IMR-90 (cell line): ENCODE data around the gene KLF1. TPM values are rescaled to one million over a fixed set of nuclear protein-coding genes. Genes with fewer than 3 reads are reported as not detected.
"Not testable (repeated sequence)": the region's sequence is repeated elsewhere in the genome, so short reads cannot be mapped to it uniquely, and the experiment has no call there.

ENCODE experiments used
- ATAC-seq: fragments of 200-7000 bp; cut with Tn5 transposase; 2 replicates; pipeline ENCODE4 v1.9.1; 2020; ENCODE audit warnings: low read depth, mild to moderate bottlenecking, moderate library complexity
- BruUV-seq: library from RNA; stranded (reverse); fragments of 400-500 nt; replicated peaks from 2 replicates; lab custom pipeline; 2021; lab: Mats Ljungman, UMichigan
- CTCF ChIA-PET: fragments of 300-600 bp; formaldehyde crosslinking; extraction: SDS; loops from one replicate; lab custom pipeline; 2021; ENCODE audit warnings: antibody characterized with exemption; lab: Yijun Ruan, JAX
- POLR2A ChIA-PET: fragments of 300-600 bp; sonication (Branson Sonifier 250); formaldehyde crosslinking; loops from one replicate; lab custom pipeline; 2022; ENCODE audit warnings: antibody characterized with exemption; ENCODE audit not compliant: unreplicated experiment; lab: Charles Lee
- DNase-seq: peaks from one replicate; pipeline ENCODE4 v3.0.0; 2013
- H2AFZ ChIP-seq: replicated peaks from 2 replicates; pipeline ENCODE3; 2013; ENCODE audit warnings: low read length, mild to moderate bottlenecking; ENCODE audit not compliant: poor library complexity
- H2AK5ac ChIP-seq: 2 replicates; pipeline ENCODE4 v1.6.1; 2013; ENCODE audit warnings: low read depth, low read length, inconsistent platforms
- H2AK9ac ChIP-seq: replicated peaks from 2 replicates; pipeline ENCODE3; 2013; ENCODE audit warnings: mild to moderate bottlenecking, low read depth, low read length, moderate library complexity; ENCODE audit not compliant: poor library complexity
- H2BK120ac ChIP-seq: 2 replicates; pipeline ENCODE4 v1.6.1; 2013; ENCODE audit warnings: low read depth, low read length, inconsistent platforms
- H2BK15ac ChIP-seq: 3 replicates; pipeline ENCODE4 v1.6.1; 2013; ENCODE audit warnings: low read depth, low read length, inconsistent platforms
- H2BK20ac ChIP-seq: 2 replicates; pipeline ENCODE4 v1.6.1; 2013; ENCODE audit warnings: low read depth, mild to moderate bottlenecking, inconsistent platforms, low read length, moderate library complexity
- H2BK5ac ChIP-seq: 2 replicates; pipeline ENCODE4 v1.6.1; 2013; ENCODE audit warnings: mild to moderate bottlenecking, low read depth, low read length, inconsistent platforms; ENCODE audit not compliant: poor library complexity, severe bottlenecking
- H3K14ac ChIP-seq: replicated peaks from 2 replicates; pipeline ENCODE4 v1.6.1; 2013; ENCODE audit warnings: low read depth, low read length, inconsistent platforms
- H3K18ac ChIP-seq: 2 replicates; pipeline ENCODE4 v1.6.1; 2013; ENCODE audit warnings: low read depth, low read length, control low read depth
- H3K23ac ChIP-seq: 2 replicates; pipeline ENCODE4 v1.6.1; 2013; ENCODE audit warnings: low read depth, low read length, inconsistent platforms
- H3K27ac ChIP-seq: 2 replicates; pipeline ENCODE4 v1.5.1; 2013; ENCODE audit warnings: mild to moderate bottlenecking, control low read depth, low read length; ENCODE audit not compliant: insufficient read depth
- H3K27me3 ChIP-seq: 2 replicates; pipeline ENCODE4 v1.6.1; 2013; ENCODE audit warnings: low read length; ENCODE audit not compliant: control insufficient read depth, insufficient read depth
- H3K36me3 ChIP-seq: 2 replicates; pipeline ENCODE4 v1.6.1; 2013; ENCODE audit warnings: low read length, mixed read lengths; ENCODE audit not compliant: control insufficient read depth, insufficient read depth
- H3K4ac ChIP-seq: 2 replicates; pipeline ENCODE4 v1.6.1; 2013; ENCODE audit warnings: low read depth, low read length, inconsistent platforms
- H3K4me1 ChIP-seq: 2 replicates; pipeline ENCODE4 v1.6.1; 2013; ENCODE audit warnings: low read length, mixed read lengths; ENCODE audit not compliant: control insufficient read depth, insufficient read depth
- H3K4me2 ChIP-seq: 2 replicates; pipeline ENCODE4 v1.6.1; 2013; ENCODE audit warnings: low read depth, mild to moderate bottlenecking, control low read depth, low read length, moderate library complexity
- H3K4me3 ChIP-seq: 2 replicates; pipeline ENCODE4 v1.5.1; 2013; ENCODE audit warnings: low read depth, mild to moderate bottlenecking, control low read depth, low read length, moderate library complexity; ENCODE audit not compliant: insufficient read depth
- H3K56ac ChIP-seq: 2 replicates; pipeline ENCODE4 v1.6.1; 2013; ENCODE audit warnings: low read length, inconsistent platforms; ENCODE audit not compliant: insufficient read depth; ENCODE audit errors: extremely low read depth
- H3K79me1 ChIP-seq, 2 experiments: 2 replicates each; pipeline ENCODE4 v1.6.1; 2013; ENCODE audit warnings: low read length in 2 of 2, inconsistent platforms in 1 of 2, low read depth in 1 of 2
- H3K9ac ChIP-seq: 2 replicates; pipeline ENCODE4 v1.6.1; 2013; ENCODE audit warnings: low read depth, low read length, control low read depth
- H3K9me1 ChIP-seq: 2 replicates; pipeline ENCODE4 v1.6.1; 2013; ENCODE audit warnings: low read length, inconsistent platforms; ENCODE audit not compliant: insufficient read depth
- H3K9me3 ChIP-seq: 2 replicates; pipeline ENCODE4 v1.6.1; 2013; ENCODE audit warnings: low read length; ENCODE audit not compliant: control insufficient read depth, insufficient read depth
- H4K20me1 ChIP-seq: 2 replicates; pipeline ENCODE4 v1.6.1; 2013; ENCODE audit warnings: low read length, inconsistent platforms; ENCODE audit not compliant: insufficient read depth
- H4K5ac ChIP-seq: 2 replicates; pipeline ENCODE4 v1.6.1; 2013; ENCODE audit warnings: mild to moderate bottlenecking, low read depth, low read length, control low read depth
- H4K8ac ChIP-seq, 2 experiments: 2 replicates each; pipeline ENCODE4 v1.6.1; 2013; ENCODE audit warnings: low read depth in 2 of 2, low read length in 2 of 2, control low read depth in 1 of 2, inconsistent platforms in 1 of 2
- H4K91ac ChIP-seq: 2 replicates; pipeline ENCODE4 v1.6.1; 2013; ENCODE audit warnings: low read depth, low read length, inconsistent platforms; ENCODE audit not compliant: insufficient read depth
- WGBS, 2 experiments: methylation state at CpG; one replicate each; pipeline versions ENCODE4 v1.1.5 to v1.1.7; 2013; ENCODE audit warnings: missing lambda C conversion rate in 2 of 2; ENCODE audit not compliant: insufficient read length in 1 of 2; ENCODE audit errors: extremely low coverage in 2 of 2; 5-methylcytosine and 5-hydroxymethylcytosine counted together
- dilution Hi-C: fragments of 300-500 bp; cut with HindIII; formaldehyde crosslinking; loops from one replicate; pipeline ENCODE4 v1.14.3; 2018; ENCODE audit warnings: low sequenced_read_pairs; ENCODE audit not compliant: unreplicated experiment
- in situ Hi-C: fragments of 300-500 bp; cut with MboI; formaldehyde crosslinking; loops from 3 replicates; pipeline ENCODE4 v1.14.3; 2019; ENCODE audit warnings: low sequenced_read_pairs, inconsistent platforms, mixed read lengths
- intact Hi-C: fragments of 100-400 bp; cut with micrococcal nuclease; formaldehyde crosslinking; loops from 2 replicates; pipeline ENCODE4 v1.10.0; 2022
- polyA plus RNA-seq, 3 experiments: library from polyadenylated mRNA; depleted of rRNA; stranded (reverse); fragments of >200 nt; gene quantifications; 2 replicates each; pipeline ENCODE4 v1.2.3, GENCODE V29; 2012; ENCODE audit warnings: low replicate concordance in 1 of 3
- total RNA-seq: library from RNA; depleted of rRNA; stranded (reverse); fragments of >200 nt; gene quantifications from 2 replicates; pipeline ENCODE4 v1.2.3, GENCODE V29; 2012

KLF1 gene
- total and polyA plus RNA-seq, 2 of the 4 experiments (the other 2 are of a cell fraction), result not detected

GRCh38 chr19:12890299-12890786, 3.3 kb upstream of the KLF1 start:
- peaks cover 25% of the 10 kb centered on the region for H3K27me3 ChIP-seq

More at GRCh38 chr19:12890299-12890786, 3.3 kb upstream of the KLF1 start:
- H2BK15ac ChIP-seq, H3K9me1 ChIP-seq, DNase-seq, H2BK20ac ChIP-seq, ATAC-seq, H4K91ac ChIP-seq, H3K36me3 ChIP-seq, H3K27ac ChIP-seq, H3K4me1 ChIP-seq, H3K4ac ChIP-seq, BruUV-seq, H2BK120ac ChIP-seq, H2AK9ac ChIP-seq, H3K23ac ChIP-seq, H4K8ac ChIP-seq, dilution Hi-C loops, H3K18ac ChIP-seq, POLR2A ChIA-PET, in situ Hi-C loops, H4K5ac ChIP-seq, H4K20me1 ChIP-seq, H3K14ac ChIP-seq, H3K9ac ChIP-seq, CTCF ChIA-PET, H3K56ac ChIP-seq, H2AK5ac ChIP-seq, H2BK5ac ChIP-seq, H3K9me3 ChIP-seq: not testable (repeated sequence)
- intact Hi-C loops, result loop anchor here (2.0 kb wide), 1 partner anchor 74 kb away; no protein-coding TSS in a partner anchor
- Histone ChIP-seq H3K4me3 (peak overlapping the region; percentile 16), H3K4me2 (peak overlapping the region; percentile 83), H3K79me1 (peaks cover 10 to 12% of the 10 kb centered on the region in 2 experiments; a peak in 3 of 4 replicates), H2AFZ (peak overlapping the region; percentile 98)
- 0% methylated on average over 3 of the region's 10 CpGs; no CpG with 5 or more reads in 1 of the 2 experiments for WGBS, 2 experiments
